ENCODE results near the gene LRRTM4.

The LRRTM4 gene

DNA sequence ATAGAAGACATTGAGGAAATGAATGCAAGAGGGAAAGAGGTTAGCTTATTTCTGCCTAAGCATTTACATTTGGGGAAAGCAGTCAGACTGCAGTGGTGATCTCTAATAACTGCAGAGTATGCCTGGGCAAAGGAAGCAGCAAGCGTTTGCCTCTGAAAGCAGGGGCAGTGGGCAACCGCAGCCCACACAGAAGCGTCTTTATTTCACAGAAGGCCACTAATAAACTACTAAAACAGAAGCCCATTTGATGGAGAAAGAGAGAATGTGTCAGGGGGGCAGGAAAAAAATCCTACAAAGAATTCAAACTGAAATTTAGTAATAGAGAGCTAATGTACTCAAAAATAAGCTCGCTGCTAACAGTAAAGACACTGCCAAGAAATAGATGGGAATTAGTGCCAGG lies 53.1 kb downstream of the LRRTM4 start:
- no peak for DNase-seq

GRCh38 chr2:77459840-77460239 lies 62.3 kb downstream of the LRRTM4 start:
- DNase-seq, result no peak

GRCh38 chr2:77458216-77458615 lies 64.0 kb downstream of the LRRTM4 start:
- no peak for DNase-seq

GRCh38 chr2:77457665-77458064 lies 64.5 kb downstream of the LRRTM4 start:
- no peak for DNase-seq

GRCh38 chr2:77443076-77443475 lies 79.1 kb downstream of the LRRTM4 start:
- no peak for DNase-seq

DNA sequence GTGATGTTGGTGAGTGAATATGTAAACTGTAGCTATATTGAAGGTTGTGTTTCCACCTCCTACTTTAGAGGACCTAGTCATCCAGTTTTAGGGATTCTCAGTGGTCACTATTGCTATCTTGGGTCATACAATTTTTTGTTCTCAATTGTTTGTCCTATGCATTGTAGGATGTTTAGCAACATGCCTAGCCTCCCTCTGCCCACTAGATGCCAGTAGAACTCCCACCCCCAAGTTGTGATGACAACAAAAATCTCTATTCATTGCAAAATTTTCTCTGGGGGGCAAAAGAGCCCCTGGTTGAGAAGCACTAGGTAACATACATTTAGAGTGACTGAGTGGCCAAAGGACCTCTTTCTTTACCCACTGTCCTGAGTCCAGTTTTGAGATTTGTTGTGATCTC lies 87.3 kb downstream of the LRRTM4 start:
- DNase-seq, result no peak

DNA sequence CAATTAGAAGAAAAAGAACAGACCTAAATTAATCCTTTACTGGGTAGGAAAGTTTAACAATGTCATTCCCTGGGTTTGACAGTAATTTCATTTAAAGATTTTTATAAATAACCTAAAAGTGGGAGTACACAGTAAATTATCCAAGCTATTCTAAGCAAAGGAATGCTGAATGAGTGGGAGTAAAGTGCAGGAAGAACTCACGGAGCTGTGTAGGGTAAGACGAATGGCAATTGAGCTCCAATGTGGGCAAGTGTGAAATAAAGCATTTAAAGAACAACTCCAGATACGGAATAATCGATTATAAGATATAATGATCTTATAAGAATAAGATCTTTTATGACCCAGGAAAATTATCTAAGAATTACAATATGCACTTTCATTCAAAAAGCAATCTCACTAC lies 93.2 kb downstream of the LRRTM4 start:
- DNase-seq, result no peak

GRCh38 chr2:77421971-77422370 lies 100.2 kb downstream of the LRRTM4 start:
- DNase-seq, result no peak

DNA sequence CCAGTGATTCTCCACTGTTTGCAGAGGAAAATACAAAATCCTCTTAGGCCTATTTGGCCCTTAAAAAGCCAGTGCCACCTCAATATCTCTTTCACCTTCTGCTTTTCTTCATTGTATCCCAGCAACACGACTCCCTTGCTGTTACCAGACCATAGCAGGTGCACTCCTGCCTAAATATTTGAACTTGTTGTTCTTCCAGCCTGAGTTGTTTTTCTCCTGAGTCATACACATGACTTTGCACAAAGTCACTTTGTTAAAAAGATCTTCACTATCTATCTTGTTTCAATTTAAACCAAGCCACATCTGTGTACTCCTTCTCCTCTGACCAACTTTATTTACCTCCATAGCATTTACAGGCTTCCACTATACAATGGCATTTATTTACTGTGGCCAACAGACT lies 103.6 kb downstream of the LRRTM4 start:
- no peak for DNase-seq

DNA sequence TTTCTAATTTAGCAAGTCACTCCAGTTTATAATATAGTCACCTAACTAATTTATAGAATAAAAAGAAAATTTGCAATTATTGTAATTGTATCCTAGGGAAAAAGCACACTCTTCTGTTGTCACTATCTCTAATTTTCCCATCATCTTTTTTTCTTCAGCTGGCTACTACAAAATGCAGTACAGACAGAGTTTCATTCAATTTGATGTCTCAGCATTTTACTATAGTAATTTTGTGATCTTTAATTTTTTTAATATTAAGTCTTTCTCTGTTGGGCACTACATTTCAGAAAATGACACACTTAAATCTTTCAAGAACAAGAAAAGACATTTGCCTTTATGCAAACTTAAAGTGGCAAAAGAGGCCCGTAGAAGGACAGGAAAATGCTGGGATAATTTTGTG lies 118.0 kb downstream of the LRRTM4 start:
- no peak for DNase-seq

- DNase-seq, result no peak
Measured at GRCh38 chr2:77398970-77399600, 123.1 kb downstream of the LRRTM4 start.

DNA sequence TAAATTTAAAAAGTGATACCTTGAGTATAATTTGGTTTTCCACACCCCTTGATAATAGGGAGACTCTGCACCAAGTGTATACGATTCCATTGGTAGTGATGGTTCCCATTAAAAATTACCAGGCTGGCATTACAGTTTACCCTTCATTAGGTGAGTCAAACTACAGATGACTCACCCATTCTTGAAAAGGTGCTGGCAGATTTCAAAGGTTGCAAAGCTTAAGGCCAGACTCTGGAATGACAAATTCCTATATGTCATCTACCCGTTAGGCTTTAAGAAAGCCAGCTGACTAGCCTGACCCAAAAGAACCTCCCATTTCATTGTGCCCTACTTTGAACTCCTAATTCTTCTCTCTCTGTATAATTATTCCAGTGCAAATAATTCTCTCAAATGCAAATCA lies 124.4 kb downstream of the LRRTM4 start:
- DNase-seq, result no peak

DNA sequence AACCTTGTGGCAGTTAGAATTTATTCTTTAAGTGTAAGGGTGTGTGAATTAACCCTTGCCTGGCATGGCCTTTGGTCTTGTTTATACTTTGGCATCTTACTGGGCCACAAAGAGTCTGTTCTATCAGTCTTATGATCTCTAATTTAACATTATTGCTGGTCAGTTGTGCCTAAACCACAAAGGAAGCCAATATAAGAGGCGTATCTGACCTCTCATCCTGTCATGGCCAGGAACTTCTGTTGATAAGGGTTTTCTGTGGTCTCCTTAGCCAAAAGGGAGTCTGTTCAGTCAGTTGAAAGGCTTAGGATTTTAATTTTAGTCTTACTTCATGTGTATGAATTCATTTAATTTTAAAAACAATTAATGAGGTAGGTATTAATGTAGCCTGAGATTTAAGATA lies 127.2 kb downstream of the LRRTM4 start:
- no peak for DNase-seq

DNA sequence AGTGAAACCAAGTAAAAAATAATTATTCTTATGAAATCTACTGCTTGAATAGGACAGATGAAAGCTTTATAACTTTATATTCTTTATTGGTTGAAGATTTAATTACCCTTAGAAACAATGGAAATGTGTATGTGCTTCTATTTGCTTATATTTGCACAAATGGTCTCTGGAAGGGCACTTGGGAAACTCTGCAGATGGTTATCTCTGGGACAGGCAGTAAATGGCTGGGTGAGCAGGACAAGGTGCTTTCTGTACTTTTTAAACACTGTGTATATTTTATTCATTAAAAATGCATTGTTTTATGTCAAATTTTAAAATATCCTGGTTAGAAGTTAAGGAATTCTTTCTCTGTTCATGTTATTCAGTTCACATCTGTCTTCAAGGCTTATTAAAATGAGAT lies 131.1 kb downstream of the LRRTM4 start:
- DNase-seq, result no peak

DNA sequence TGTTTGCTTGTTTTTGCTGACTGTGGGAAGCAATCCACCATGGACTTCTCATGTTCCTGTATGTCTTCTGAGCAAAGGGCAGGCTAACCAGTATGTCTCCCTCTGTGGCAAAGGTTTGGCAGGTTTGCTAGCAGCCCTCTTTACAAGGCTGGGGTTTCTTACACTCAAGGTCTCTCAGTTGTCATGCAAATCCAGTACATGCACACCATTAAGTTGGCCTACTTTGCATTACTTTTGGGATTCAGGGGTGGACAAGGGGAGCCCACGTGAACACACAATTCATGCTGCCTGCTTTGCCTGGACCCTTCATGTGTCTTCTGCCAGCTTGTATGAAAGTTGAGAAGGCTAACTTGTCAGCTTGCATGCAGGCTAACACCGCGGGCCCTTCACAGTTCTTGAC lies 134.9 kb downstream of the LRRTM4 start:
- no peak for DNase-seq

DNA sequence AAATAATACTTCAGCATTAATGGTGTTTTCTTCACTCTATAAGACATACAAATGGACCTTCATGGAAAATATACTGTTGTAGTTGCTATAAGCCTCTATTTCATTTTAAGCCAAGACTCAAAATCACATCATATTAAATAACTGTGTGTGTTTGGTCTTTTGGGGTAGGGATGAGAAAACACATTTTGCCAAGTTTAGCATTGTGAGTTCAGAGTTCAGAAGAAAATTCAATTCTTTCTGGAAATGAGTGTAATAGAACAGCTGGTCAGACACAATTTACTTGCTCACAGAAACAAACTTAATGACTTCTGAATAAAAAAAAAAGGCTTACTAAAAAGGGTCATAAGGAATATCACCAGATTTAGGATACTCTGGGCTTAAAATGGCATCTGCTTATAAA lies 149.5 kb downstream of the LRRTM4 start:
- no peak for DNase-seq

- no peak for DNase-seq
Measured at GRCh38 chr2:77370511-77370910, 151.7 kb downstream of the LRRTM4 start.

DNA sequence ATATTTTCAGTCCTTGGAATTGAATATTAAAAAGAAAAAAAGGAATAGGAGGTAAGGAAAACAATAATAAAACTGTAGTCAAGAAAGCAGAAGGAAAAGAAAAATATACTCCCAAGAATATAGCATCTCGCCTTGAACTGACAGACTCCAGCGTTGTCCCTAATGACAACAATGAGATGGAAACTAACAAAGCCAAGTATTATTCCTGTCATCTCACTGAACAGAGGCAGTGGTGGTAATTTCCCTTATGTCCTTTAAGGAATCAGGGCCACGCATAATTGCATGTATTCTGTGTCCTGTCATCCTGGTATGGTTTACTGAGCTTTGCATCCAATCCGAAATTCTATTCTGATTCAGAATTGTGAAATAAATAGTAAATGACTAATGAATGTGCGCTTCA lies 158.9 kb downstream of the LRRTM4 start:
- DNase-seq, result no peak

DNA sequence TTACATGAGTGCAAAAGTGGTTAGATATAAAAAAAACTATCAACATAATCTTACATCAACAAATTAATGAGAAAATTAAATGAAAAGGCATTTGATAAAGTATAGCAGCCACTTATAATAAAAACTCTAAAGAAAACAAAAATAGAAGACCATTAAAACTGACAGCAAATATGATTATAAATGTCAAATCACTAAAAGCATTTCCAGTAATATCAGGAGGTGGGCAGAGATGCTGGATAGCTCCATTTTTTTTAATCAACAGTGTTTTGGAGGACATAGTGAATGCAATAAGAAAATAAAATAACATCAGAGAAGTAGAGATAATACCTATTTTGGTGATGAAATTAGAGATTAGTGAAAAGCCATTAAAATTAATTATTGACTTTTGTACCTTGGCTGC lies 173.4 kb downstream of the LRRTM4 start:
- DNase-seq, result no peak

GRCh38 chr2:77336013-77336412 lies 186.2 kb downstream of the LRRTM4 start:
- DNase-seq, result no peak

- no peak for DNase-seq
Measured at GRCh38 chr2:77328134-77328931, 193.8 kb downstream of the LRRTM4 start.

DNA sequence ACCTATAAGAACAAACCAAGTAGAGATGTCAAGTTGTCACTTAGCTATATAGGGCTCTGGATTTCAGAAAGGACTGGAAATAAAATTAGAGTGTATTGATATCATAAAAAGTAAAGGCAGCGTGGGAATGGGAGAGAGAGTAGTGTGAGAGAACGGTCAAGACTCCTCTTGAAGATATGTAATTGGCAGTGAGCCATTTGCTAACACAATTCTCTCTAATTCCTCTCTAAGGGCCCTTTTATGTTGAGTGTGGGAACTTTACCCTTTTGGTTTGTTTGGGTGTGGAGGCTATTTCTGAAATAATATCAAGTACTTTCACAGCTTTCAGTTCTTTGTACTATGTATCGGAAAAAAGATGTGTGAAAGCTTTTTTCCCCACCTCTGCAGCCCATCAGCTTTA lies 196.8 kb downstream of the LRRTM4 start:
- no peak for DNase-seq

- DNase-seq, result no peak
Measured at GRCh38 chr2:77322431-77322830, 199.7 kb downstream of the LRRTM4 start.

DNA sequence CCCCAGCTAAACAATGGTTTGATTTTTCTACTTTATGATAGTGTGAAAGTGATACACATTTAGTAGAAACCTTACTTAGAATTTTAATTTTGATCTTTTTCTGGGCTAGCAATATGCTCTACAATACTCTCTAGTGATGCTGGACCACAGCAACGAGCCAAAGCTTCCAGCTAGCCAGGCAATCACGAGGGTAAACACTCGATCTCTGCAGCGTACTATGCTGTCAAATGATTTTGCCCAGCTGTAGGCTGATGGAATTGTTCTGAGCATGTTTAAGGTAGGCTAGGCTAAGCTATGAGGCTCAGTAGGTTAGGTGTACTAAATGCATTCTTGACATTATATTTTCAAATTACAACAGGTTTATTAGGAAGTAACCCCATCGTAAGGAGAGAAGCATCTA lies 207.5 kb downstream of the LRRTM4 start:
- no peak for DNase-seq

- DNase-seq, result no peak
Measured at GRCh38 chr2:77310416-77310815, 211.8 kb downstream of the LRRTM4 start.

Measured in CD4-positive, alpha-beta T cell treated with Interleukin-12 subunit alpha and Interleukin-12 subunit beta, for 1 hour (primary cell).